ENCODE measurements around the gene DGKQ. TPM values are rescaled to one million over a fixed set of nuclear protein-coding genes. Genes with fewer than 3 reads are reported as not detected.

DGKQ gene
- total and polyA plus RNA-seq, 2 of the 8 experiments (the other 6 are each of a cell fraction or from before 2014, with no cell fraction given): 7.3 to 9.7 TPM

DNA sequence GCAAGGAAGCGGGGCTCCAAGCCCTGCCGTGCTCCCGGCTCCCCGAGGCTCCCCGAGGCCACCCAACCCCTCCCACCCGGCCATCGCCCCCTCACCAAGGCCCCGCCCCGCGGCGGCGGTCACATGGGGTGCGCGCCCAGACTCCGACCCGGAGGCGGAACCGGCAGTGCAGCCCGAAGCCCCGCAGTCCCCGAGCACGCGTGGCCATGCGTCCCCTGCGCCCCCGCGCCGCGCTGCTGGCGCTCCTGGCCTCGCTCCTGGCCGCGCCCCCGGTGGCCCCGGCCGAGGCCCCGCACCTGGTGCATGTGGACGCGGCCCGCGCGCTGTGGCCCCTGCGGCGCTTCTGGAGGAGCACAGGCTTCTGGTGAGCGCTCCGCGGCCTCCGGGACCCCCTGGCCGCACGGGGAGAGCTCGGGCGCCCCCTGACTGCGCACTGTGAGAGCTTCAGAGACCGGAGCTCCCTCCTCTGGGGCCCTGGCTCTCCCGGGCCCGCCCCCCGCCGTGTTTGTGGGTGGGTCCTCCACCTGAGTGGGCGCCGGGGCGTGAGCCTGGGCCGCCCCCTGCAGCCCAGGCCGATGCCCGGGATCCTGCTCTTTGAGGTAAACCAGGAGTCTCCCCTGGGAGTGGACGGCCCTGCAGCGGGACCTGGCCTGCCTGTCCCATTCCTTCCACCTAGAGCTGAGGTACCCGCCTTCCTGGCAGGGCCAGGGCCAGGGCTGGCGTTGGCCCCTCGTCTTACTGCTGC lies 13.7 kb upstream of the DGKQ start, which contains the start of gene IDUA:
IDUA (plus strand) TSS at position 166 of the 745 bp plus-strand sequence; CDS start at position 207, 41 bp downstream.
- Histone ChIP-seq H4K8ac (ENCODE audit: extremely low read depth, insufficient read depth, low read length) (peak within 1 kb of the TSS; percentile 69), H3K4me2 (ENCODE audit: insufficient read depth in 1 of 2, low read depth in 2 of 2, low read length in 2 of 2) (peak within 1 kb of the TSS; percentile 75 to 98), H3K27ac (ENCODE audit: low read depth, low read length) (no peak within 1 kb of the TSS), H2BK12ac (ENCODE audit: low read depth, low read length) (peak within 1 kb of the TSS; percentile 77; the same call in 1 of the 2 replicates), H3K4ac (replicated peaks; ENCODE audit: insufficient read length, low read depth, low read length) (no peak within 1 kb of the TSS), H2BK5ac (ENCODE audit: low read depth, low read length) (0 out of 2 replicates have a peak within 1 kb of the TSS, but pooled peaks have one; percentile 13), H3K79me2 (ENCODE audit: control insufficient read depth in 1 of 2, insufficient read depth in 2 of 2, low read length in 2 of 2) (no peaks in the 10 kb centered on the region), H3K18ac (ENCODE audit: extremely low read depth, low read length) (peak within 1 kb of the TSS; percentile 13), H3K36me3 (ENCODE audit: control insufficient read depth in 2 of 4, insufficient read depth in 4 of 4, low read length in 3 of 4) (no peaks in the 10 kb centered on the region; a peak in 1 of 8 replicates), H4K20me1 (replicated peaks in 1 of 2; ENCODE audit: control insufficient read depth in 1 of 2, insufficient read depth in 2 of 2, low read length in 2 of 2) (peaks cover 2 to 6% of the 10 kb centered on the region in 2 experiments), H3K56ac (replicated peaks; ENCODE audit: insufficient read length, low read depth, low read length) (no peak within 1 kb of the TSS), H3K9ac (replicated peaks in 1 of 4; ENCODE audit: extremely low read depth in 1 of 4, low read depth in 3 of 4, low read length in 3 of 4) (peak within 1 kb of the TSS in 2 of 4 experiments; percentile 15 to 25; a peak in 2 of 7 replicates), H2BK20ac (ENCODE audit: low read length) (no peak within 1 kb of the TSS), H2AFZ (ENCODE audit: low read length) (peak within 1 kb of the TSS; percentile 94), H3K4me3 (ENCODE audit: extremely low read depth in 1 of 4, insufficient read depth in 2 of 4, low read depth in 3 of 4, low read length in 4 of 4) (peak within 1 kb of the TSS; percentile 50 to 66 (median 64)), H2BK15ac (ENCODE audit: low read length) (no peak within 1 kb of the TSS), H3K23me2 (ENCODE audit: low read depth, low read length) (peaks cover 5% of the 10 kb centered on the region; the same call in 1 of the 2 replicates), H3K23ac (ENCODE audit: insufficient read length) (no peak within 1 kb of the TSS), H4K5ac (ENCODE audit: insufficient read length, low read depth, low read length) (peak within 1 kb of the TSS; percentile 12), H3K9me3 (ENCODE audit: insufficient read depth in 2 of 2, low read depth in 1 of 2, low read length in 1 of 2) (no peaks in the 10 kb centered on the region), H3K27me3 (replicated peaks in 1 of 4; ENCODE audit: control insufficient read depth in 3 of 4, extremely low read depth in 1 of 4, insufficient read depth in 3 of 4, low read length in 3 of 4) (peaks cover 0 to 21% (median 14%) of the 10 kb centered on the region in 4 experiments; a peak in 6 of 7 replicates), H3K4me1 (replicated peaks in 1 of 4; ENCODE audit: control insufficient read depth in 3 of 4, insufficient read depth in 4 of 4, low read length in 3 of 4) (peaks cover 0 to 3% (median 1%) of the 10 kb centered on the region in 4 experiments; a peak in 4 of 7 replicates), H3K14ac (ENCODE audit: insufficient read length) (no peak within 1 kb of the TSS), H3K79me1 (ENCODE audit: low read depth, low read length) (no peaks in the 10 kb centered on the region), H2BK120ac (replicated peaks; ENCODE audit: low read depth, low read length) (no peak within 1 kb of the TSS), H4K91ac (replicated peaks; ENCODE audit: insufficient read length, low read length) (no peak within 1 kb of the TSS), H2AK5ac (ENCODE audit: low read depth, low read length) (0 out of 2 replicates have a peak within 1 kb of the TSS, but pooled peaks have one; percentile 6)
- ChIA-PET POLR2A (ENCODE audit: partially characterized antibody) (interaction anchor here (0.7 to 0.9 kb wide), 2 partner anchors 46 to 59 kb away, joined by 3 read pairs; no protein-coding TSS in a partner anchor), CTCF (ENCODE audit: partially characterized antibody) (interaction anchor here (1.0 to 1.6 kb wide), 8 partner anchors 8 to 90 kb away, joined by 3 to 5 read pairs (median 4); no protein-coding TSS in a partner anchor)
- 9% methylated on average over 43 of the region's 69 CpGs; no CpG with 5 or more reads in 1 of the 2 experiments for WGBS, 2 experiments (ENCODE audit: extremely low coverage in 1 of 2, insufficient coverage in 1 of 2, insufficient read length in 1 of 2, insufficient replicate concordance in 2 of 2, low coverage in 1 of 2, low lambda C conversion rate in 2 of 2, missing lambda C conversion rate in 1 of 2)
- FAIRE-seq: no peak
- peak in 1 of 2 experiments; percentile 79 for DNase-seq (ENCODE audit: low read depth in 1 of 2, low spot score in 2 of 2)
- TF ChIP-seq ATF3 (IDR thresholded peaks at IDR 0.05; ENCODE audit: insufficient read depth, low read depth, low read length) (no peak), TEAD4 (IDR thresholded peaks at IDR 0.05; ENCODE audit: low read depth, low read length) (no peak), ASH2L (IDR thresholded peaks at IDR 0.05; ENCODE audit: low read length) (no peak), SUZ12 (IDR thresholded peaks at IDR 0.05; ENCODE audit: low read length) (0 out of 2 replicates have a peak, but pooled peaks have one; percentile 27), EZH2 (IDR thresholded peaks at IDR 0.05; ENCODE audit: low read depth, low read length, severe bottlenecking) (no peak), TCF12 (IDR thresholded peaks at IDR 0.05; ENCODE audit: low read depth, low read length) (no peak), BACH1 (IDR thresholded peaks at IDR 0.05; ENCODE audit: low read length) (peak; percentile 73; the same call in 1 of the 2 replicates), CTCF (IDR thresholded peaks at IDR 0.05; ENCODE audit: control extremely low read depth in 1 of 3, insufficient read depth in 1 of 3, low read depth in 1 of 3, low read length in 3 of 3) (peak in 2 of 3 experiments; percentile 22 to 25; a peak in 3 of 4 replicates)

Measured in H1 (cell line).